Mononuclear cell (primary cell): ENCODE results near the gene FAM124A. TPM values are rescaled to one million over a fixed set of nuclear protein-coding genes. Genes with fewer than 3 reads are reported as not detected.
"Not testable (repeated sequence)": the region's sequence is repeated elsewhere in the genome, so short reads cannot be mapped to it uniquely, and the experiment has no call there.

ENCODE experiments used
- H3K27me3 ChIP-seq: 2 replicates; pipeline ENCODE4 v1.6.0; 2011; ENCODE audit warnings: low read length, control low read depth; ENCODE audit not compliant: insufficient read depth
- H3K4me1 ChIP-seq: 2 replicates; pipeline ENCODE4 v1.5.1; 2011; ENCODE audit warnings: mild to moderate bottlenecking, low read length, control low read depth; ENCODE audit not compliant: insufficient read depth
- H3K4me3 ChIP-seq: 2 replicates; pipeline ENCODE4 v1.5.1; 2011; ENCODE audit warnings: mild to moderate bottlenecking, low read length, moderate library complexity
- H3K9me3 ChIP-seq: 2 replicates; pipeline ENCODE4 v1.5.1; 2011; ENCODE audit warnings: low read depth, mild to moderate bottlenecking, control low read depth, low read length
- total RNA-seq: library from RNA; depleted of rRNA; stranded (reverse); fragments of >200 nt; gene quantifications from one replicate; pipeline ENCODE4 v1.2.3, GENCODE V29; 2012

The FAM124A gene
- total RNA-seq, 1 donor = under 0.01 TPM

DNA sequence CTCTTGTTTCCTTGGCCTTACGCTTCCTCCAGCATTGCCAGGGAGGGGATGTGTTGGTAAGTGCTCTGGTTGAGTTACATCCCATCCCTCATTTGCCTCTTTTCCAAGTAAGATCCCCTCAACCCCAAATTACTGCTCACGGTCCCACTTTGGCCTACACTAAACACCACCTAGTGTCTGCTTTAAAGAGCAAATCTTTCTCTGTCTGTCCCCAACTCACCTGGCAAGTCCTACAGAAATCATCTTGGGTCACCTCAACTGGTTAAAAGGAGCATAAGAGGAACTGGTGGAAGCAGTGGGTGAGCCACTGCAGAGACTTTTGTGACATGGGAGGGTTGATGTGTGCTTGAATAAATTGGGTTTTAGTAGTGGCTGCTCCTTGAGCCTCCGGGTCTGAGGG, 62.1 kb downstream of the FAM124A start:
- no peaks in the 10 kb centered on the region for H3K9me3 ChIP-seq
- no peaks in the 10 kb centered on the region for H3K4me1 ChIP-seq
- H3K4me3 ChIP-seq = no peak overlapping the region
- no peaks in the 10 kb centered on the region for H3K27me3 ChIP-seq

DNA sequence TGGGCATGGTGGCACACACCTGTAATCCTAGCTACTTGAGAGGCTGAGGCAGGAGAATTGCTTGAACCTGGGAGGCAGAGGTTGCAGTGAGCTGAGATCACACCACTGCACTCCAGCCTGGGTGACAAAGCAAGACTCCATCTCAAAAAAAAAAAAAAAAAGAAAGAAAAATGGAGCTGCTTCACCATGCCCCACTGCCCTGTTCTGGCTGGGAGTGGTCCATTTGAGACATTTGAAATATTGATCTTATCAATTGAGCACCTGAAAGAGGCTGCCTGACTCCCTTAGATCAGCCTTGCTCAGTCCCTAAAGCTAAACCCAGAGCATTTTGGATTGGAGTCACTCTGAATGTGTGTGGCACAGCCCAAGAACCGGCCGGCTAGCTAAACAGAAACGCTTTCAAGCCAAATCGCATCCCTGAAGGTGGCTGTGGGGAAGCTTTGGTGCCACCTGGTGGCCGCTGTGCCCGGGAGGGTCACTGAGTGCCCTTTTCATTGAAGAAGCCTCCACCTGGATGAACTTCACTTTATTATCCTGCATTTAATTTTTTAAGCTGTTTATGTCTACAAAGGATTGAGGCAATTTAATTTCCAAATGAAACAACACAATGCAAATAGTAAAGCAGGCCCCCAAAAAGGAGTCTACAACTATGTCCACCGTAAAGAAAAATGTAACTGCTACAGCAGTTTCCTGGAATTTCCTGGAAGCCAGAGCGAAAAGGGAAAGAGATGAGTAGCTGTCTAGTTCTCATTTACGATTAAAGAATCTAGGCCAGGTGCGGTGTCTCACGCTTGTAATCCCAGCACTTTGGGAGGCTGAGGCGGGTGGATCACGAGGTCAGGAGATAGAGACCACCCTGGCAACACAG, 64.2 kb downstream of the FAM124A start:
- no peaks in the 10 kb centered on the region for H3K4me1 ChIP-seq
- H3K4me3 ChIP-seq = no peak overlapping the region
- H3K27me3 ChIP-seq = no peaks in the 10 kb centered on the region
- H3K9me3 ChIP-seq = no peaks in the 10 kb centered on the region

DNA sequence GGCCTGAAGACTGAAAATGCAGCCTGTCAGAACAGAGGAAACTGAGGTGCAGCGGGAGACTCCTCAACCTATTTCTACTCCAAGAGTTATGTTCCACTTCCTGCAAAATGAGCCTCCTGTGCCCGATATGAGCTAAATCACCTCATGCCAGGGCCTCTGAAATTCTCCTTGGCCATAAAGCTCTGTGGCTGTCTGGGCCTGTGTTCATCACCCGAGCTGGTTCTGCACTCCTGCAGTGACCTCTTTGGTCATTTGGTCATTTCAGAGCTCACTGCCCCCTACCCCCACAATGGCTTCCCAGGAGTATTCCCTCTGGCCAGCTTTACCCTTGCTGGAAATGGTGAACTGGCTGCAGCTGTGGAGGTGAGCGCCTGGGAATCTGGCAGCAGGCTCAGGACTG, 65.6 kb downstream of the FAM124A start:
- no peak overlapping the region for H3K4me3 ChIP-seq
- no peaks in the 10 kb centered on the region for H3K4me1 ChIP-seq
- no peaks in the 10 kb centered on the region for H3K27me3 ChIP-seq
- no peaks in the 10 kb centered on the region for H3K9me3 ChIP-seq

DNA sequence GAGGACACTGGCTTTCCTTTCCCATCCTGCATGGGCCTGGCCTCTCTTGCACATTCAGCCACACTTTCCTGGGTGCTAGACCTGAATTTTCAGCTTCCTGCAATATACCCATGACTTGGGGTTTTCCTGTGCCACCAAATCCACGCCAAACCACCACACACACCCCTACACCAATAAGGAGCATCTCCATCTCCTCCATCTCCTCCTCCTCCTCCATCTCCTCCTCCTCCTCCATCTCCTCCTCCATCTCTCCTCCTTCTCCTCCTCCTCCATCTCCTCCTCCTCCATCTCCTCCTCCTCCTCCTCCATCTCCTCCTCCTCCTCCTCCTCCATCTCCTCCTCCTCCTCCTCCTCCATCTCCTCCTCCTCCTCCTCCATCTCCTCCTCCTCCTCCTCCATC, 66.1 kb downstream of the FAM124A start:
- H3K4me1 ChIP-seq, H3K9me3 ChIP-seq, H3K4me3 ChIP-seq, H3K27me3 ChIP-seq: not testable (repeated sequence)

DNA sequence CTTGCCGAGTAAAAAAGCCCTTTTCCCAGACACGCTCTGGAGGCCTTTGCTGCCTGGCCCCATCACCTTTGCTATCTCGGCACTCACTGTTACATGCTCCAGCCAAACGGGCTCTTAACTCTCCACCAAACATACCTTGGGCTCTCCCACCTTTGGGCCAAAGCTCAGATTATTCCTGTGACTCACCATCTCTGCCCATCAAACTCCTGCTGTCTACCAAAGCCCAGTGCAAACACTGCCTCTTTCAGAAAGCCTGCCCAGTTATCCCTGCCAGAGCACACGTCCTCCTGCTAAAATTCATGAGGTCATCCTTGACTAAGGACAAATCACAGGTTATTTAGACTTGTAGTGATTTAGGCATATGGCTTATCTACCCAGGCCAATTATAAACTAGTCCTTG, 69.1 kb downstream of the FAM124A start:
- Histone ChIP-seq H3K9me3 (no peaks in the 10 kb centered on the region), H3K4me3 (no peak overlapping the region), H3K27me3 (no peaks in the 10 kb centered on the region), H3K4me1 (no peaks in the 10 kb centered on the region)

DNA sequence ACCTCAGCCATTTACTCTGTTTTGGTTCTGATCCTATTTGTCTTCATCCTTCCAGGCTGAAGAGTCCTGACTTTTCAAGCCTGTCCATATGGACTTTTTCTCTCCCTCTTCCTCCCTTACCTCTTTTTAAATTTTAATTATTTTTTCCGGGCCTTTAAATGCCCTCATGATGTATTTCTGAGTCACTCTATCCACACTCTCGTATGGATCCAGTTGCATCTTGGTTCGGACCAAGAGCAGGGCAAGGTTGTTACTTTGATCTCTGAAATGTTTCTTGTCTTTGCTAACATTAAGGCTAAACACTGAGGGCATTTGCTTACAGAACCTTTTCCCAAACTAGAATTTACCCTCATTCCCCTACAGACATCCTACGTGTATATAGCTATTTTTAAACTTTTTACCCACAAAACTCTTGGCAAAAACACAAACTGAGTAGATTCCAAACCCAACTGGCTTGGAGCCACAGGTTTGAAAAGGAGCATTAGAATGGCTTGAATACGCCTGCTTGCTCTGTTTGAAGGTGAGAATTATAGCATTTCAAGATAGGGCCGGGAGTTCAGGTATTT, 69.9 kb downstream of the FAM124A start:
- H3K4me3 ChIP-seq = no peak overlapping the region
- no peaks in the 10 kb centered on the region for H3K9me3 ChIP-seq
- H3K4me1 ChIP-seq = no peaks in the 10 kb centered on the region
- no peaks in the 10 kb centered on the region for H3K27me3 ChIP-seq

DNA sequence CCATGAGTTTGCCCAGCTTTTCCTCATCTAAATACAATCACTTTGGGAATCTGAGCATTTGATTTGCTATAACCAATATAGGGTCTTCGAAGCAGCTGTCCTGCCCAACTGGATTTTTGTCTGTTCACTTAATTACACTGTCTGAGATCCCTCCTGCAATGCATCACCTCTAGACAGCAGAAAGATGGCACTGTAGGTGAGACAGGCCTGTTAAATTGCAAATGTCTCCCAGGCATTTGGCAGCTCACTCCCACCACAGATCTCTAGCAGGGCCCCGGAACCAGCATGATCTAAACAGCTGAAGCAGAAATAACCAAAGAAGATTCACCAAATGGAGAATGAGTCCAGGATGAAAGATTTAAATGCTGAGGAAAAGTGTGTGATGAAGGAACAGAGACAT, 75.4 kb downstream of the FAM124A start:
- Histone ChIP-seq H3K9me3 (no peaks in the 10 kb centered on the region), H3K4me3 (no peak overlapping the region), H3K27me3 (no peaks in the 10 kb centered on the region), H3K4me1 (no peaks in the 10 kb centered on the region)

DNA sequence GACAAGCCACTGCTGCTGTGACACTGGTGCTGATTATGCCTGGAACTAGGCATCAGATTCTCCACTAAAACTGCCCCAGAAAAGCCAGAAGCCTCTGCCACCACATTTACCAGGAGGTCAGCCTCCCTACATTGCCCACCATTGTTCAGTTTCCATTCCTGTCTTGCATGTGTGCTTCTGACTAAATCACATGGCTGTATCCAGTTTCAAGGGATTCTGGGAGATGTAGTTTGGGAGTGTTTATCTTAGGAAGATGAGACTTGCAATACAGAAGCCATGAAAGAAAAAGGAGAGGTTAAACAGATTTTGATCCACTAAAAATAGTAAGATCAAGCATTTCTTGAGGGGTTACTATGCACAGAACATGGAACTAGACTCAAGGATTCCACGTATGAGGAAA, 76.6 kb downstream of the FAM124A start:
- H3K4me1 ChIP-seq = no peaks in the 10 kb centered on the region
- no peaks in the 10 kb centered on the region for H3K27me3 ChIP-seq
- no peak overlapping the region for H3K4me3 ChIP-seq
- H3K9me3 ChIP-seq = no peaks in the 10 kb centered on the region

DNA sequence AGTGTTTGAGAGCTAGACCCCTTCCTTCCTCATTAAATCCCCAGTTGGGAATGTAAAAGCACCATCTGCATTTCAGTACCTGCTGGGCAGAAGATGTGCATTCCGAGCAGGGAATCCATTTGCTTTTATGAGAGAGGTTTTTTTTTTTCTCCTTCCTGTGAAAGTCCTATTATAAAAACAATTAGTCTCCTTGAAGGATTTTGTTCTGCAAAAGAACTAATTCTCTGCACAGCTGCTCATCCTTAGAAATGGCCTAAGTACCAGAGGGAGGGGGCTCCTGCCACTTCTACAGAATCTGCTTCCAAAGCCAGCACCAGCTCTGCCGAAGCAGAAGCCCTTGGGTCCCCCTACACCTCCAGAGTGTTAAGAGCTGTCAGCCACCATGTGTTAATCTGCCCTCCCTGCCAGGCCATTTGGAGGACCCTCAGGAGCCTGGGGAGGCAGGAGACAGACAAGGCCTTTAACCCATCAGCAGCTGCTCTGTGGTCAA, 80.9 kb downstream of the FAM124A start:
- Histone ChIP-seq H3K4me1 (no peaks in the 10 kb centered on the region), H3K9me3 (no peaks in the 10 kb centered on the region), H3K27me3 (no peaks in the 10 kb centered on the region), H3K4me3 (no peak overlapping the region)

DNA sequence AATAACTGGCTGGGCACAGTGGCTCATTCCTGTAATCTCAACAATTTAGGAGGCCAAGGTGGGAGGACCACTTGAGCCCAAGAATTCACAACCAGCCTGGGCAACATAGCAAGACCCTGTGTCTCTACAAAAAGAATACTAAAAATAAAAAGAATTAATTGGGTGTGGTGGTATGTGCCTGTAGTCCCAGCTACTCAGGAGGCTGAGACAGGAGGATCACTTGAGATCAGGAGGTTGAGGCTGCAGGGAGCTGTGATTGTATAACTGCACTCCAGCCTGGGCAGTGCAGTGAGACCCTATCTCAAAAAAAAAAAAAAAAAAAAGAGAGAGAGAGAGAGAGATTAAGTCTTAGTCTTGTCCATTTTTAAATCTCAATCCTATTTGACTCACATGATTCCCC, 81.7 kb downstream of the FAM124A start:
- Histone ChIP-seq H3K27me3 (no peaks in the 10 kb centered on the region), H3K4me3 (no peak overlapping the region), H3K9me3 (no peaks in the 10 kb centered on the region), H3K4me1 (no peaks in the 10 kb centered on the region)

DNA sequence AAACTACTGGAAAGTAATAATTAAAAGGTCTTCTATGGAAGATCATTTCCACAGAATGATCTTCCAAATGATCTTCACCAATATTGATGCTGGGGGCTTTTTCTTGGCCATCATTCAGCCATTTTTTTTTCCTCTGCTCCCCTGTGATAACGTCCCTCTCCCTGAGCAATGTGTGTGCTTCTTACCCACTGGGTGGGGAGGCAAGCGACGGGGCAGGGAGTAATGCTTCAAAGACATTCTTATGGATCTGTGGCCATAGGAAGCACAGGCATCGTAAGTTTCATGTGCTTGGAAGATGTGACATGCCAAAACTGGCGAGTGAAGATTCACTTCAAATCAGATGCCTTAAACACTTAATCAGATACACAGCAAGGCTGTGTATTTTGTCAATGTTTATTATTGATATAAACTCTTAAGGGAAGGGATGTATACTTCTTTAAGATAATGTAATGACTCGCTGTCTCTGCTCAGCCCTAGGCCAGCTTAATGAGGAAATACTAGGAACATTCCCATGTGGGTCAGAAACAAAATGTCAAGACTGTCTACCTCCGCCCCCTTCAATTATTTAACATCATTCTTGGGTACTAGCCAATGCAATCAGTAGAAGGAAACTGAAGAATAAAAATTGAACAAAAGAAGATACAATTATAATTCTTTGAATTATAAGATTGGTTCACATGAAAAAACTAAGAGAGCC, 83.2 kb downstream of the FAM124A start:
- Histone ChIP-seq H3K4me1 (no peaks in the 10 kb centered on the region), H3K4me3 (no peak overlapping the region), H3K27me3 (no peaks in the 10 kb centered on the region), H3K9me3 (no peaks in the 10 kb centered on the region)

DNA sequence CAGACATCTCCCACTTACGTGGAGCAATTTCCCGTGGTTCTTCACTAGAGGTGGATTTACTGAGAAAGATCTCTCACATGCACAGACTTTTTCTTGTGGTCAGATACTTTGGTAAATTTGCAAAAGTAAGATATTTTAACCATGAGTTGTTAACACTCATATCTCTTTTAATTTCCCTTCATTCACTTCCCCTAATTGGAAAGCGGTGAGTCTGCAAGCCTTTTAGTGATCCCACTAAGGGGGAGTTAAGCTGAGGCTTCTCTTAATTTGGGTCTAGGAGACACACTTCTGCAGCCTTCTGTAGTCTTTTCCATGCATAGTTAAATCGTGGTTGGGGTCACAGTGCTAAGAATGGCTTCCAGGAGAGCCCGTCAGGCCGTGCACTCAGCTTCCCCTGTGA, 86.6 kb downstream of the FAM124A start:
- Histone ChIP-seq H3K9me3 (no peaks in the 10 kb centered on the region), H3K4me3 (no peak overlapping the region), H3K27me3 (no peaks in the 10 kb centered on the region), H3K4me1 (no peaks in the 10 kb centered on the region)

DNA sequence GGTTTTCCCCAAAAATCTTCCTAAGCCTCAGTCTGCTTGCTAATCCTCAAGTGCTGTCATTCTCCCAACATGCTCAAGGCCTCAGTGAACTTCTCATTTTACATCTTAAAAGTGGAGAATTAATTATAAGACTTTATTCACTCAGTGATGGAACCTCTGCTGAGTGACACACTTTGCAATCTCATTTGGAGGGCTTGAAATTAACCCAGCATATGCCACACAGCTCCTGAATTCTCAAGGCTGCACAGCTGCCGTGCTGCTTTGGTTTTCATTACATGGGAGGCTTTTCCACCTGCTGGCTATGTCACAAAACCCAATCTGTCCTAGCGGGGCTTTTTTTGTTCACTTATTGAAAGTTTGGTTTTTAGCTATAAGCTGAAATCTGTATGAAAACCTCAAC, 89.0 kb downstream of the FAM124A start:
- H3K4me3 ChIP-seq = no peak overlapping the region
- H3K9me3 ChIP-seq = no peaks in the 10 kb centered on the region

DNA sequence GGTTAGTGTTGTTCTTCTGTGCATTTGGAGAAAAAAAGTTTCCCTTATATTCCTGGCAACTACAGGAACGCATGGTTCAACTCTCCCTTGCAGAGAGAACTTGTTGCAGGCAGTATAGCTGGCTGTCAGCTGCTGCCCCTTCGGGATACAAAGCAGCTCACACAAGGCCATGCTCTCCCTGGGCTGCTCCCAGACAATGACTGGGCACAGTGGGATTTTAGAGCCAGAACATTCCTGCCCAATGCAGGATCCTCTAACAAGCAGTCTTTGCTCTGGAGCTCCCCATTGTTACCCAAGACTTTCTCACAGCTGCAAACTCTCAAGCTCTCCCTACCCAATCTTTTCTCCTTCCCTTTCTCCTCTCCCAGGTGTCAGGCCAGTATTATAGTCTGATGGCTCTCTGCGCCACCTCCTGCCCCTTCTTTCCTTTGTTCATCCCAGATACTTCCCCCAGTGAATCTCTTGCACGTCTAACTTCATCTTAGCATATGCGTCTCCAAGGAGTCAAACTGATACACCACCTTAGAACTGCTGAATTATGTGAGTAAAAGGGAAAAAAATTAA, 89.8 kb downstream of the FAM124A start:
- no peaks in the 10 kb centered on the region for H3K4me1 ChIP-seq
- H3K4me3 ChIP-seq = no peak overlapping the region
- no peaks in the 10 kb centered on the region for H3K9me3 ChIP-seq
- no peaks in the 10 kb centered on the region for H3K27me3 ChIP-seq

More for the DNA sequence above, 89.0 kb downstream of the FAM124A start:
- no peaks in the 10 kb centered on the region for H3K27me3 ChIP-seq
- no peaks in the 10 kb centered on the region for H3K4me1 ChIP-seq

DNA sequence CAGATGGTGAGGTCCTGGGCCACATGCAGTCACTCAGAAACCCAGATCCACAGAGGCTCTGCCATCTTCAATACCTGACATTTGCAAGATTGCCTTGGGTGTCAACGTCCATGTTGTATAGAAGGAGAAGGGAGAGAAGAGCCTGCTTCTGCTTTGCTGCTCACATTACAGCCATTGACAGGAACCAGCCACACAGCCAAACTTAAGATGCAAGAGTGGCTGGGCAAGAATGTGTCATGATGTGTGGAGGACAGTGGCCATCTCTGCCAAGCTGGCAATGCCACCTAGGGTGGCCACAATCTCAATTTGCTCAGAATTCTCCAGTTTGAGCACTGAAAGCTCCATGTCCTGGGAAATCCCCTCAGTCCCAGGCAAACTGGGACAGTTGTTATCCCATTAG, 91.4 kb downstream of the FAM124A start:
- Histone ChIP-seq H3K4me3 (no peak overlapping the region), H3K4me1 (no peaks in the 10 kb centered on the region), H3K27me3 (no peaks in the 10 kb centered on the region), H3K9me3 (no peaks in the 10 kb centered on the region)
